ACHN (cell line): ENCODE results near the gene PORCN.
"Not testable (repeated sequence)": the region's sequence is repeated elsewhere in the genome, so short reads cannot be mapped to it uniquely, and the experiment has no call there.

Experiments
- DNase-seq: peaks from one replicate; pipeline ENCODE4 v3.0.0-alpha.2; 2015
- in situ Hi-C: cut with HindIII; loops from 2 replicates; pipeline ENCODE4 v1.10.0; 2017; ENCODE audit warnings: low sequenced_read_pairs, low pct_ligation_motif_present, low pct_unique_long_range_greater_than_20kb

PORCN gene

DNA sequence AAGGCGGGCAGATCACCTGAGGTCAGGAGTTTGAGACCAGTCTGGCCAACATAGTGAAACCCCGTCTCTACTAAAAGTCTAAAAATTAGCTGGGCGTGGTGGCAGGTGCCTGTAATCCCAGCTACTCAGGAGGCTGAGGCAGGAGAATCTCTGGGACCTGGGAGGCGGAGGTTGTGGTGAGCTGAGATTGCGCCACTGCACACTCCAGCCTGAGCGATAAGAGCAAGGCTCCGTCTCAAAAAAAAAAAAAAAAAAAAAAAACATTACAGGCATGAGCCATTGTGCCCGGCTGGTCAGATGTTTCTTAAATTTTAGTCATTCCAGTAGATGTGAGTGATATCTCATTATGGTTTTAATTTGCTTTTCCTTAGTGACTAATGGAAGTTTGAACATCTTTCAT is 17.1 kb downstream of the PORCN start:
- DNase-seq, in situ Hi-C loops: not testable (repeated sequence)

DNA sequence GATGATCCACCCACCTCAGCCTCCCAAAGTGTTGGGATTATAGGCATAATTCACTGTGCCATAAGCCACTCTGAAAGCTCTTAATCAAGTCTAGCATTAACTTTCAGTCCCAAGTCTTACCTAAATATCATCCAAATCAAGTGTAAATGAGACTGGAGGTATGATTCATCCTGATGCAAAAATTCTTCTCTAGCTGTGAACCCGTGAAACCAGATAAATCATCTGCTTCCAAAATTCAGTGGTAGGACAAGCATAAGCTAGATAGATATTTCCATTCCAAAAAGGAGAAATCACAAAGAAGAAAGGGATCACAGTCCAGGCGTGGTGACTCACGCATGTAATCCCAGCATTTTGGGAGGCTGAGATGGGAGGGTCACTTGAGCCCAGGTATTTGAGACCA is 21.9 kb downstream of the PORCN start:
- in situ Hi-C loops = no loop called here
- DNase-seq = no peak

DNA sequence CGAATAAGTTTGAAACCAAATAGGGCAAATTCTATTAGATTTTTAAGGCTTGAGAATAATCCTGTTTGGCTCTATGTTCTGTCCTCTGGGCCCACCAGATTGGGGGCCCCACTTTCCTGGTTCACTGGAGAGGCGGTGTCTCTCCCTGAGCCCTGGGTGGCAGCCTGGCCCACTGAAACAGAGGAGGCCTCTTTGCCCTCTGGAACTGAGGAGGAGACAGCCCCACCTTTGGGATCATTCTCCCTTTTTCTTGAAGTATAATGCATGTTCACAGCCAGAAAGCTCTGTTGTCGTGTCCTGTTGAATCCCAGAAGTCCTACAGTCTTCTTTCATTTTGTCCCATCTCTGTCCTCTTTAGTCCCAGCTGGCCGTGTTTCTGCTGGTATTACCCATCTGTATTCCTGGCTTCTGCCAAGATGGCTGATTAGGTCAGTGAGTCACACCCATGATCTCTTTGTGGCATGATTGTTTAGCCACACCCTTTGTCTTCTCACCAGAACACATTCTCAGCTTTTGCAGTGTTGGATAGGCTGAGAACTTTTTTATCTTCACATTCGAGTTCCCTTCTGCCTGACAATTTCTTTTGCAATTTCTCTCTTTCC is 22.7 kb downstream of the PORCN start:
- DNase-seq = peak; percentile 26
- in situ Hi-C loops = no loop called here

DNA sequence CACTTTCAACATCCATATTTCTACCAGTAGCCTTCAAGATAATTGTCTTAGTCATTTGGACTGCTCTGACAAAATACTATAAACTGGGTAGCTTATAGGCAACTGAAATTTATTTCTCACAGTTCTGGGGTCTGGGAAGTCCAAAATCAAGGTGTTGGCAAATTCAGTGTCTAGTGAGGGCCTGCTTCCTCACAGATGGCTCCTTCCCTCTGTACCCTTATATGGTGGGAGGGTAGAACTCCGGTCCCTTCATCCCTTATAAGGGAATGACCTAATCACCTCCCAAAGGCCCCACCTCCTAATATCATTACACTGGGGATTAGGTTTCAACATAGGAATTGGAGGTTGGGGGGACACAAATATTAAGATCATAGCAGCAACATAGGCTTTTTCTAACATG is 23.4 kb downstream of the PORCN start:
- in situ Hi-C loops = no loop called here
- DNase-seq = no peak

DNA sequence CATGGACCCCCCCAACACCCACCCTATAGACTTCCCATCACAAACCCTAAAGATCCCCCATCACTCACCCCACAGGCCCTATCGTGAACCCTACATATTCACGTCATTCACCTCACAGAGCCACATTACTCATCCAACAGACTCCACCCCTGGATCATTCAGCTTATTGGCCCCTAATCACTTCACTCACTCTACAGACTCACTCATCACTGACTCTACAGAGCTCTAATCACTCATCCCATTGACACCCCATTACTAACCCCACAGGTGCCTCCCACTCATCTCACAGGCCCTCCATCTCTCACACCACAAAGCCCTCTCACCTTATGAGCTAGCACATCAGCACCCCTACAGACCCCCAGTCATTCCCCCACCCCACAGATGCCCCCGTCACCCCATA is 24.4 kb downstream of the PORCN start:
- no peak for DNase-seq
- in situ Hi-C loops = no loop called here

DNA sequence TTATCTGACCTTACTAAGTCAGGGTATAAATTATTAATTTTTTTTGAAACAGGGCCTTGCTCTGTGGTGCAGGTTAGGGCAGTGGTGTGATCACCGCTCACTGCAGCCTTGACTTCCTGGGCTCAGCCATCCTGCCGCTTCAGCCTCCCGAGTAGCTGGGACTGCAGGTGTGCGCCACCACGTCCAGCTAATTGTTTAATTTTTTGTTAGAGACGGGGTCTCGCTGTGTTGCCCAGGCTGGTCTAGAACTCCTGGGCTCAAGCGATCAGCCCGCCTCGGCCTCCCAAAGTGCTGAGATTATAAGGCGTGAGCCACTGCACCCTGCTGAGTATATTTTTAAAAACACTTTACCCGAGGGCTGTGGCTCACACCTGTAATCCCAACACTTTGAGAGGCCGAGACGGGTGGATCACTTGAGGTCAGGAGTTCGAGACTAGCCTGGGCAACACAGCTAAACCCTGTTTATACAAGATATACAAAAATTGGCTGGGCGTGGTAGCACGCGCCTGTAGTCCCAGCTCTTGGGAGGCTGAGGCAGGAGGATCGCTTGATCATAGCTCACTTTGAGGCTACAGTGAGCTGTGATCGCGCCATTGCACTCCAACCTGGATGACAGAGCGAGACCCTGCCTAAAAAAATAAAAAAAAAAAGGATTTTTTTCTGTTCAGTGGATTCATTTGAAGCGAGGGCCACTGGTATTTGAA is 30.0 kb downstream of the PORCN start:
- in situ Hi-C loops = no loop called here
- no peak for DNase-seq

DNA sequence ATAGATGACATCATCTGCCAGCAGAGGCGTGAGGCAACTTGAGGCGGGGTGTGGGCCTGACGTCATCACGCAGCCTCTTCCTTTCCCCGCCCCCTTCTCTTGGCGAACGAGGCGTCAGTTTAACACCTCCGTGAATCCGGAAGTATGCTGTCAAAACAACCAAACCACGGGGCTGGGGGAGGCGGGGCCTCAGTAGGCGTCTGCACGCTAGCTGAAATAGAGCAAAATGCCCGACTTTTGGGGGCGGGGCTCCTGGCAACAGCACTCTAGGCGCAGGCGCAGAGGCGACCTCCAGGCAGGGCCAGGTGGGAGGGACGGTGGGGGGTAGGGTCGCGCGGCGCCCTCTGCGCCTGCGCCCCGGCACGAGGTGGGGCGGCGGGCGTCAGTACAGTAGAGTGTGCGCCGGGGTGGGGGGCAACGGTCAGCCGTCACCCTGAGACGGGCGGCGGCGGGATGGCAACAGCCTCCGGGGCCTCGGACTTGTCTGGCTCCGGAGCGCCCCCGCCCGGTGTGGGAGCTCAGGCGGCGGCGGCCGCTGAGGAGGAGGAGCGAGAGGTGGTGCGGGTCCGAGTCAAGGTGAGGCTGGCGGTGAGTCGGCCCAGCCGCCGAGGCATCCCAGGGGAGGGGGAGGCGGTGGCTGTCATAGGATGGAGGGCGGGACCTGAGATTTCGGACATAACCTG is 30.7 kb downstream of the PORCN start, which contains the start of gene TBC1D25:
TSS of gene TBC1D25 (plus strand) at position 370 of the 683 bp plus-strand sequence. CDS start at position 454, 84 bp downstream.
- in situ Hi-C loops = no loop called here
- DNase-seq = peak; percentile 91

DNA sequence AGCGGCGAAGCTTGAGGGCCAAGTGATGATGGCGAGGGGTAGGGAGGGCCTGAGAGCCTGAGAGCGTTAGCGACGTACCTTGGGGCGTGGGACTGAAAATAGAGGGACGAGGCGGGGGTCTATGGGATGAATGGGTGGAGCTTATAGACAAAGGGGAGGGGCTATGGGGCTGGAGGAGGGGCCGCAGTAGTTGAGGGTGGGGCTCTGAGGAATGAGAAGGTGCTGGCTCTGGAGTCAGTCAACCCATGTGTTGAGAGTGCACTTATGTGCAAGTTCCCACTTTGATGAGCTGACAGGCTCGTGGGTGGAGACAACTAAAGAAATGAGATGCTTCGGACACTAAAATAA is 31.2 kb downstream of the PORCN start:
- DNase-seq = no peak
- in situ Hi-C loops = no loop called here

DNA sequence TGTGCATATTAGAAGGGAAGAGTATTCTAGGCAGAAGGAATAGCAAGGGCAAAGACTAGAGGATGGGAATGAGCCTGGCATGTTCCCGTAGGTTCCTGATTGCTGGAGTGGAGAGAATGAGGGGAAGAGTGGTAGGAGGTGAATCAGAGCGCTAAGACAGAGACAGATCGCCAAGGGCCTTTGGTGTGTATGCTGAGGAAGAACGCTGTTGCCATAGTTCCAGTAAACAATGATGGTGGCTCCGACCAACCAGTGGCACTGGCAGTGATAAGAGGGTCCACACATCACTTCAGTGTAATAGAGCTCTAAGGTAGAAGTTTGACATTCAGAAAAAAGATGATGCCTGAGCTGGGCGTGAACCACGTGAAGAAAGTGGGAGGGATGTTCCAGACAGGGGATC is 31.7 kb downstream of the PORCN start:
- no peak for DNase-seq
- in situ Hi-C loops = no loop called here

DNA sequence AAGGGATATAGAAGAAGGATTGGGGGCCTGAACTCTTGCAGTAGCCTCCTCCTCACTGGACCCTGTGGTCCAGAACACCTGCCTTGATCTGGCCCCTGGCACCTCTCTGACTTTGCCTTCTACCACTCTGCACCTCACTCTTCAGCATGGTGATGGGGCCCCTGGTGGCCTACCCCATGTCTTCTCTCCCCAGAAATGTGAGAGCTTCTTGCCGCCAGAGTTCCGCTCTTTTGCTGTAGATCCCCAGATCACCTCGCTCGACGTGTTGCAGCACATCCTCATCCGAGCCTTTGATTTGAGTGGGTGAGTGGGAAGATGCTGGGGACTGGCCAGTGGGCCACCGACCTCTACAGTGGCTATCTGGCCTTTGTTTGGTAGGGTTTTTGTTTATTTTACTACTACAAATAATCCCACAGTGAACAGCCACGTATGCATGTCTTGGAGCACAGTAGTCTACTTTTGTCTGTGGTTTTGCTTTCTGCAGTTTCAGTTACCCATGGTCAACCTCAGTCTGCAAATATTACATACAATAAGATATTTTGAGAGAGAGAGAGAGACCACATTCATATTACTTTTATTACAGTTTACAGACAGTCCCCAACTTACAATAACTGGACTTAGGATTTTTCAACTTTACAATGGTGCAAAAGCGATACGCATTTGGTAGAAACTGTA is 32.5 kb downstream of the PORCN start:
- in situ Hi-C loops = no loop called here
- no peak for DNase-seq

DNA sequence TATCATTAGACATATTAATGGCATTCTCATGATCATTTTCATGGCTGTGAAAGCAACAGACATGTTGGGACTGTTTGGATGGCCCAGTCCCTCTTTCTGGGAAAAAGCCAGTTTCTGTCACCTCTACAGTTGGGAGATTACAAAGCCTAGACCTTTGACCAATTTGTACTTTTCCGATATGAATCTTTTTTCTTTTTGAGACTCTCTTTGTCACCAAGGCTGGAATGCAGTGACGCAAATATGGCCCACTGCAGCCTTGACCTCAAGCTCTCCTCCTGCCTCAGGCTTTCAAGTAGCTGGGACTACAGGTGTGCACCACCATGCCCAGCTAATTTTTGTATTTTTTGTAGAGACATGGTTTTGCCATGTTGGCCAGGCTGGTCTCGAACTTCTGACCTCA is 40.1 kb downstream of the PORCN start:
- DNase-seq = no peak
- in situ Hi-C loops = no loop called here

DNA sequence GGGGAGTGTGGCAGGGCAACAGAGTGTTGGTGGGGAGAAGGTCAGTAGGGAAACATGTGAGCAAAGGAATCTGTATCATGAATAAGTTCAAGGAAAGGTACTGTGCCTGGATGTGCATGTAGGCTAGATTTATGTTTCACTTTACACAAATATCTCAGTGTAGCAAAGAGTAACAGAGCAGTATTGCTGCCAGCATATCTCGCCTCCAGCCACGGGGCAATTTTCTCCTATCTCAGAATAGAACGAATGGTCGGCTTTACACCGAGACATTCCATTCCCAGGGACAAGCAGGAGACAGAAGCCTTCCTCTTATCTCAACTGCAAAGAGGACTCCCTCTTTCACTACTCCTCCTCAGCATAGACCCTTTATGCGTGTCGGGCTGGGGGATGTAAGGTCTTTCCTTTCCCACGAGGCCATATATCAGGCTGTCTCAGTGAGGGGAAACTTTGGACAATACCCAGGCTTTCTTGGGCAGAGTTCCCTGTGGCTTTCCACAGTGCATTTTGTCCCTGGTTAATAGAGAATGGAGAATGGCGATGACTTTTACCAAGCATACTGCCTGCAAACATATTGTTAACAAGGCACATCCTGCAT is 47.0 kb downstream of the PORCN start:
- DNase-seq, in situ Hi-C loops: not testable (repeated sequence)

DNA sequence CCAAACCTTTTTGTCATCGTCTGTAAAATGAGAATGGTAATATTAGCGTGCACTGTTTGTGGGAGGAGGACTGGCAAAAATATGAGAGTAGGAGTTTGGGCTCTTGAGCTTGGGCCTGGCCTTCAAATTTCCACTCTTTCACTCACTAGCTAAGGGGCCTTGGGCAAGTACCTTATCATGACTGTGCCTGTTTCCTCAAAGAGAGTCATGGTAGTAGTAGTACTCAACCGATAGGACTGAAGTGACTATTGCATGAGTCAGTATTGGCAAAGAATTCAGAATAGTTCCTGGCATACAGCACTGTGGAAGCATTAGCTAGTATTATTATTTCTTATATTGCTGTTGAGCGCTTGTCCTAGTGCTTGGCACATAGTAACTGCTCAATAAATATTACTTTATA is 49.5 kb downstream of the PORCN start:
- DNase-seq = peak; percentile 33
- in situ Hi-C loops = no loop called here

DNA sequence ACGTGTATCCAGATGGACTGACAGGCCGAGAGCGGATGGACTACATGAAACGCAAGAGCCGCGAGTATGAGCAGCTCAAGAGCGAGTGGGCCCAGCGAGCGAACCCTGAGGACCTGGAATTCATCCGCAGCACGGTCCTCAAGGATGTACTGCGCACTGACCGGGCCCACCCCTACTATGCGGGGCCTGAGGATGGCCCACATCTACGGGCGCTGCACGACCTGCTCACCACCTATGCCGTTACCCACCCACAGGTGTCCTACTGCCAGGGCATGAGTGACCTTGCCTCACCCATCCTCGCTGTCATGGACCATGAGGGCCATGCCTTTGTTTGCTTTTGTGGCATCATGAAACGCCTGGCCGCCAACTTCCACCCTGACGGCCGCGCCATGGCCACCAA is 50.8 kb downstream of the PORCN start:
- DNase-seq = no peak
- in situ Hi-C loops = no loop called here

DNA sequence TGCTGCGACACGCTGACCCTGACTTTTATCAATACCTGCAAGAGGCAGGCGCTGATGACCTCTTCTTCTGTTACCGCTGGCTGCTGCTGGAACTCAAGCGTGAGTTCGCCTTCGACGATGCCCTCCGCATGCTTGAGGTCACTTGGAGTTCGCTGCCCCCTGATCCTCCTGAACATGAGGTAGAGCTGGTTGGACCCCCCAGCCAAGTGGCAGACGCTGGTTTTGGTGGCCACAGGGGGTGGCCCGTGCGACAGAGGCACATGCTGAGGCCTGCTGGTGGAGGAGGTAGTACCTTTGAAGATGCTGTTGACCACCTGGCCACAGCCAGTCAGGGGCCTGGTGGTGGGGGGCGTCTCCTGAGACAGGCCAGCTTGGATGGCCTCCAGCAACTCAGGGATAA is 51.3 kb downstream of the PORCN start:
- DNase-seq = no peak
- in situ Hi-C loops = no loop called here

DNA sequence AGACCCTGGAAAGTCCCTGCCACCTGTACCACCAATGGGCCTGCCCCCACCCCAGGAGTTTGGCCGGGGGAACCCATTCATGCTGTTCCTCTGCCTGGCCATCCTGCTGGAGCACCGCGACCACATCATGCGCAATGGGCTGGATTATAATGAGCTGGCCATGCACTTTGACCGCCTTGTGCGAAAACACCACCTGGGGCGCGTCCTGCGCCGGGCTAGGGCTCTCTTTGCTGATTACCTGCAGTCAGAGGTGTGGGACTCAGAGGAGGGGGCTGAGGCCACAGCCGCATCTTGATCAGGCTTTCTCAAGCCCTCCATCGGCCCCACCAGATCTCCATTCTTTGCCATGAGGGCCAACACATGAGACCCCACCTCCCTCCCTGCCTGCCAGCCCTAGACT is 51.9 kb downstream of the PORCN start:
- in situ Hi-C loops = no loop called here
- DNase-seq = no peak

DNA sequence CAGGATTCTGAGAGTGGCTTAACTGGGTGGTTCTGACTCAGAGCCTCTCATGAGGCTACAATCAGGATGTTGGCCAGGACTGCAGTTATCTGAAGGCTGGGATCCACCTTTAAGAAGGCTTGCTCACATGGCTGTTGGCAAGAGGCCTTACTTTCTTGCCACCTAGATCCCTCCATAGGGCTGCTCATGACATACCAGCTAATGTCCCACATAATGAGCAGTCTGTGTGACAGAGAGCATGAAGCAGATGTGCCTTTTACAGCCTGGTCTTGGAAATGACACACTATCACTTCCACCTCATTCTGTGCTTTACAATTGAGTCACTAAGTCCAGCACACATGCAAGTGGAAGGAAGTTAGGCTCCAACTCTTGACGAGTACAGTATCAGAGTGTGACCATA is 61.2 kb downstream of the PORCN start:
- in situ Hi-C loops = no loop called here
- no peak for DNase-seq
